Mesendoderm (in vitro differentiated cells): ENCODE measurements around the gene IQCB1.

Experiments
- DNase-seq: peaks from one replicate; pipeline ENCODE4 v3.0.0; 2013
- H2AK5ac ChIP-seq: 2 replicates; pipeline ENCODE4 v1.6.1; 2013; ENCODE audit warnings: low read length, inconsistent platforms
- H2BK120ac ChIP-seq: 2 replicates; pipeline ENCODE4 v1.6.1; 2013; ENCODE audit warnings: low read depth, mild to moderate bottlenecking, low read length, moderate library complexity, mixed read lengths
- H2BK15ac ChIP-seq: replicated peaks from 2 replicates; pipeline ENCODE4 v1.6.1; 2013; ENCODE audit warnings: low read depth, mild to moderate bottlenecking, moderate library complexity
- H2BK5ac ChIP-seq: 2 replicates; pipeline ENCODE4 v1.6.1; 2013; ENCODE audit warnings: low read length, inconsistent platforms
- H3K18ac ChIP-seq: 2 replicates; pipeline ENCODE4 v1.6.1; 2013; ENCODE audit warnings: mild to moderate bottlenecking, low read length, mixed read lengths
- H3K23ac ChIP-seq: one replicate; pipeline ENCODE4 v1.6.1; 2013; ENCODE audit warnings: low read length
- H3K27ac ChIP-seq: 2 replicates; pipeline ENCODE4 v1.5.1; 2013; ENCODE audit warnings: low read depth, mild to moderate bottlenecking, inconsistent platforms, low read length, moderate library complexity
- H3K27me3 ChIP-seq: 2 replicates; pipeline ENCODE4 v1.6.1; 2013; ENCODE audit warnings: low read length, control low read depth, mild to moderate bottlenecking, inconsistent platforms; ENCODE audit not compliant: insufficient read depth, poor library complexity
- H3K36me3 ChIP-seq: 2 replicates; pipeline ENCODE4 v1.6.1; 2013; ENCODE audit warnings: low read length, inconsistent platforms; ENCODE audit not compliant: control insufficient read depth, insufficient read depth
- H3K4ac ChIP-seq: one replicate; pipeline ENCODE4 v1.6.1; 2013; ENCODE audit warnings: low read depth, mild to moderate bottlenecking, low read length, moderate library complexity
- H3K4me1 ChIP-seq: 2 replicates; pipeline ENCODE4 v1.6.1; 2013; ENCODE audit warnings: low read depth, low read length, inconsistent platforms; ENCODE audit not compliant: control insufficient read depth
- H3K4me2 ChIP-seq: 2 replicates; pipeline ENCODE4 v1.6.1; 2013; ENCODE audit warnings: low read length
- H3K4me3 ChIP-seq: 2 replicates; pipeline ENCODE4 v1.5.1; 2013; ENCODE audit warnings: mild to moderate bottlenecking, low read length
- H3K56ac ChIP-seq: one replicate; pipeline ENCODE4 v1.6.1; 2013; ENCODE audit warnings: low read length
- H3K79me1 ChIP-seq: 2 replicates; pipeline ENCODE4 v1.6.1; 2013; ENCODE audit warnings: low read length, inconsistent platforms
- H3K79me2 ChIP-seq: 2 replicates; pipeline ENCODE4 v1.6.1; 2013; ENCODE audit warnings: mild to moderate bottlenecking, low read length; ENCODE audit not compliant: control insufficient read depth, insufficient read depth
- H3K9ac ChIP-seq: 2 replicates; pipeline ENCODE4 v1.6.1; 2013; ENCODE audit warnings: low read length, inconsistent platforms
- H4K5ac ChIP-seq: one replicate; pipeline ENCODE4 v1.6.1; 2013; ENCODE audit warnings: low read length
- H4K8ac ChIP-seq: one replicate; pipeline ENCODE4 v1.6.1; 2013; ENCODE audit warnings: low read depth, mild to moderate bottlenecking, control low read depth, low read length, moderate library complexity
- WGBS: extraction: QIAGEN DNeasy Blood & Tissue Kit; methylation state at CpG from one replicate; pipeline ENCODE4 v1.1.7; 2013; ENCODE audit warnings: low lambda C conversion rate, missing lambda C conversion rate; ENCODE audit not compliant: insufficient coverage; ENCODE audit errors: extremely low coverage; 5-methylcytosine and 5-hydroxymethylcytosine counted together

IQCB1 gene

DNA sequence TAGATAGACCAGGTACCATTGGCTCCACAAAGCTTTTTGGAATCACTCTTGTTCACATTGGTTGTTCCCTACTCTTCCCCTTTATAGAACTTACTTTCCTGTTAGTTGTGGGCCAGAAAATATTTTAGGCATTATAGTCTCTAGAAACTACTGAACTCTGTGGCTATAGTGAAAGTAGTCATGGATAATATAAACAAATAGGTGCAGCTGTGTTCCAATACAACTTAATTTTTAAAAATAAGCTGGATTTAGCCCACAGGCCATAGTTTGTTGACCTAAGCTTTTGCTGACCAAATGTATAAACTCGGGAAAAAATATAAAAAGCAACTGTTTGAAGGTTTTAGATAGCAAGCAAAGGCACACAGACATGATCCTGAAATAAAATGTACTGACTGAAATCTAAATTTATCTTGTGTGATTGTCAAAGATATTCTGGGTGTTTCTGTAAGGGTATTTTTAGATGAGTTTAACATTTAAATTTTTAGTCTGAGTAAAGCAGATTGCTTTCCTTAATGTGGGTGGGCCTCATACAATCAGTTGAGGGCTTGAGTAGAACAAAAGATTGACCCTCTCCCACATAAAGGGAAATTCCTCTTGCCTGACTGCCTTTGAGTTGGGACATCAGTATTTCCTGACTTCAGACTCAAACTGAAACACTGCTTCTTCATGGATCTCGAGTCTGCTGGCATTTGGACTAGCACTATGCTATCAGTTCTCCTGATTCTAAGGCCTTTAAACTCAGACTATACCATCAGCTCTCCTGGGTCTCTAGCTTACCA lies 13.2 kb downstream of the IQCB1 start:
- Histone ChIP-seq H2BK15ac (no peak overlapping the region), H3K56ac (no peak overlapping the region), H2BK120ac (no peak overlapping the region), H3K23ac (no peak overlapping the region), H3K4me2 (no peak overlapping the region), H3K4me1 (no peaks in the 10 kb centered on the region), H3K4me3 (no peak overlapping the region), H4K8ac (no peak overlapping the region), H3K27me3 (no peaks in the 10 kb centered on the region), H3K9ac (no peak overlapping the region), H4K5ac (no peak overlapping the region), H3K79me1 (no peaks in the 10 kb centered on the region), H2BK5ac (no peak overlapping the region), H3K4ac (no peak overlapping the region), H3K36me3 (no peaks in the 10 kb centered on the region), H3K79me2 (no peaks in the 10 kb centered on the region), H3K18ac (no peak overlapping the region), H3K27ac (no peak overlapping the region), H2AK5ac (no peak overlapping the region)
- no peak for DNase-seq
- WGBS, result no CpG with 5 or more reads among the region's 2 CpGs

DNA sequence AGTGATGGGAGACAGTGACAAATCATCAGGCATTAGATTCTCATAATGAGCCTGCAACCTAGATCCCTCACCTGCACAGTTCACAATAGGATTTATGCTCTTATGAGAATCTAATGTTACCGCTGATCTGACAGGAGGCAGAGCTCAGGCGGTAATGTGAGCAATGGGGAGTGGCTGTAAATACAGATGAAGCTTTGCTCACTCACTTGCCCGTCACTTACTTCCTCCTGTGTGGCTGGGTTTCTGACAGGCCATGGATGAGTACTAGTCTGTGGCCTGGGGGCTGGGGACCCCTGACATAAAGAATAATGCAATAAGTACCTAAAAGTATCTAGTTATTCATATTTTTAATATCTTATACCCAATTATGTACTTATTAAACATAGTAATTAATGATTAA lies 15.6 kb downstream of the IQCB1 start:
- H3K18ac ChIP-seq, result no peak overlapping the region
- H3K27ac ChIP-seq, result no peak overlapping the region
- no peak overlapping the region for H3K9ac ChIP-seq
- no peak overlapping the region for H2AK5ac ChIP-seq
- H3K27me3 ChIP-seq, result no peaks in the 10 kb centered on the region
- no peak overlapping the region for H4K8ac ChIP-seq
- no peak overlapping the region for H3K23ac ChIP-seq
- no peak overlapping the region for H2BK15ac ChIP-seq
- no peak overlapping the region for H2BK5ac ChIP-seq
- DNase-seq, result no peak
- H3K4me2 ChIP-seq, result no peak overlapping the region
- H3K4me1 ChIP-seq, result no peaks in the 10 kb centered on the region
- H3K36me3 ChIP-seq, result no peaks in the 10 kb centered on the region
- no peak overlapping the region for H2BK120ac ChIP-seq
- no CpG with 5 or more reads among the region's 3 CpGs for WGBS
- no peaks in the 10 kb centered on the region for H3K79me2 ChIP-seq
- H3K79me1 ChIP-seq, result no peaks in the 10 kb centered on the region
- H3K4ac ChIP-seq, result no peak overlapping the region
- no peak overlapping the region for H3K4me3 ChIP-seq
- H4K5ac ChIP-seq, result no peak overlapping the region
- no peak overlapping the region for H3K56ac ChIP-seq

DNA sequence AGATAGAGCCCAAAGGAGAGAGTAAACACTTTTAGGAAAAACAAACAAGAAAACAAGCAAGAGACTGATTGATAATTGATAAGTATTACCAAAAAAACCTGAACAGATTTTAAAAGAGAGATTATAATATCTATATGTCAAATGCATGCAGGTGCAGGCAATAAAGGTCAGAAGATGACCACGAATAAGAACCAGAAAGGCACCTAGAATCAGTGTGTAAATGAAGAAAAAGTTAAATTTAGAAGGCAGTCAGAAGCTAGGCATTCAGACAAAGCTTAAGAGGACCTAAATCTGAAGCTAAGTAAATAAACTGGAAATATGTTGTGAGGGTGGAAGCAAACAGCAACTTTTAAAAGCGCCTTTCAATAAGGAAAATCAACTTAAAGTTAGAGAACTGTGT lies 16.3 kb downstream of the IQCB1 start:
- H2AK5ac ChIP-seq, result no peak overlapping the region
- no peak for DNase-seq

DNA sequence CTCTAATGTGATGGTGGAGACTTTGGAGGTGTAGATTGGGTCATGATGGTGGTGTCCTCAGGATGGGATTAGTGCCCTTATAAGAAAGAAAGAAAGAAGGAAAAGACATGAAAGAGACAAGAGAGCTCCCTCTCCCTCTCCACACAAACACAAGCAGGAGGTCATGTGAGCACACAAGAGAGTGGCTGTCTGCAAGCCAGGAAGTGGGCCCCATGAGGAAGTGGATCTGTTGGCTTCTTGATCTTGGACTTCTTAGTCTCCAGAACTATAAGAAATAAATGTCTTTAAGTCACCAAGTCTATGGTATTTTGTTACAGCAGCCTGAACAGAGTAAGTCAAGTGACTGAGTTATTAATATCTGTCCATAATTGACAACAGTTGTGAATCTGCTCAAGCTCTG lies 17.1 kb downstream of the IQCB1 start:
- H3K79me1 ChIP-seq, result no peaks in the 10 kb centered on the region
- H3K9ac ChIP-seq, result no peak overlapping the region
- no peak overlapping the region for H2AK5ac ChIP-seq
- no peak overlapping the region for H2BK15ac ChIP-seq
- H3K56ac ChIP-seq, result no peak overlapping the region
- H3K79me2 ChIP-seq, result no peaks in the 10 kb centered on the region
- H3K27ac ChIP-seq, result no peak overlapping the region
- no peaks in the 10 kb centered on the region for H3K4me1 ChIP-seq
- no peak overlapping the region for H4K5ac ChIP-seq
- H3K4me2 ChIP-seq, result no peak overlapping the region
- H3K4me3 ChIP-seq, result no peak overlapping the region
- no peaks in the 10 kb centered on the region for H3K36me3 ChIP-seq
- H2BK120ac ChIP-seq, result no peak overlapping the region
- no peak overlapping the region for H3K18ac ChIP-seq
- no peak overlapping the region for H3K4ac ChIP-seq
- H3K23ac ChIP-seq, result no peak overlapping the region
- H4K8ac ChIP-seq, result no peak overlapping the region
- no peak overlapping the region for H2BK5ac ChIP-seq
- no peaks in the 10 kb centered on the region for H3K27me3 ChIP-seq
- DNase-seq, result no peak

More for the DNA sequence above, 16.3 kb downstream of the IQCB1 start:
- no peak overlapping the region for H3K18ac ChIP-seq
- no peak overlapping the region for H3K4me2 ChIP-seq
- no peak overlapping the region for H3K4me3 ChIP-seq
- no peak overlapping the region for H3K23ac ChIP-seq
- no peak overlapping the region for H3K9ac ChIP-seq
- H3K79me1 ChIP-seq, result no peaks in the 10 kb centered on the region
- no peak overlapping the region for H3K27ac ChIP-seq
- H4K5ac ChIP-seq, result no peak overlapping the region
- H3K4me1 ChIP-seq, result no peaks in the 10 kb centered on the region
- no peak overlapping the region for H4K8ac ChIP-seq
- H3K27me3 ChIP-seq, result no peaks in the 10 kb centered on the region
- WGBS, result no CpG with 5 or more reads among the region's 2 CpGs
- no peak overlapping the region for H2BK15ac ChIP-seq
- no peak overlapping the region for H3K4ac ChIP-seq
- no peak overlapping the region for H3K56ac ChIP-seq
- no peak overlapping the region for H2BK5ac ChIP-seq
- H3K36me3 ChIP-seq, result no peaks in the 10 kb centered on the region
- no peaks in the 10 kb centered on the region for H3K79me2 ChIP-seq
- no peak overlapping the region for H2BK120ac ChIP-seq

DNA sequence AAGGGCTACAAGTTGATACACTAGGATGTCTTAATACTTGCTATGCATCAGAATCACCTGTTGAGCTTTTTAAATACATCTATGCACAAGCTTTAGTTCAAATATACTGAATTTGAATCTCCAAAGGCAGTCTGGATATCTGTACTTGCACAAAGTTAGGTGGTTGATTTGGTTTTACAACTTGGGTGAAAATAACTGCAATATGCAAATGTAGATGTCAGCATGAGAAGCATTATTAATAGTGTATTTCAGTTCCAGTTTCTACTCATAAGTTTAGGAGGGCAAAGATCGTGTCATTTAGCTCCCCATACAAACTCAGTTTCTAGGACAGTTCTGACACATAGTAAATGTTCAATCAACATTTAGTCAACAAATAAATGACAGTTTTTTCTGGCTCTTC lies 25.6 kb downstream of the IQCB1 start:
- Histone ChIP-seq H2AK5ac (no peak overlapping the region), H2BK5ac (no peak overlapping the region), H2BK15ac (no peak overlapping the region), H3K79me2 (no peaks in the 10 kb centered on the region), H3K4me1 (no peaks in the 10 kb centered on the region), H2BK120ac (no peak overlapping the region), H3K4ac (no peak overlapping the region), H3K36me3 (no peaks in the 10 kb centered on the region), H3K27ac (no peak overlapping the region), H4K8ac (no peak overlapping the region), H3K56ac (no peak overlapping the region), H3K18ac (no peak overlapping the region), H3K9ac (no peak overlapping the region), H3K4me2 (no peak overlapping the region), H3K4me3 (no peak overlapping the region), H4K5ac (no peak overlapping the region), H3K23ac (no peak overlapping the region), H3K27me3 (no peaks in the 10 kb centered on the region), H3K79me1 (no peaks in the 10 kb centered on the region)
- no CpG with 5 or more reads among the region's 1 CpG for WGBS
- DNase-seq, result no peak

DNA sequence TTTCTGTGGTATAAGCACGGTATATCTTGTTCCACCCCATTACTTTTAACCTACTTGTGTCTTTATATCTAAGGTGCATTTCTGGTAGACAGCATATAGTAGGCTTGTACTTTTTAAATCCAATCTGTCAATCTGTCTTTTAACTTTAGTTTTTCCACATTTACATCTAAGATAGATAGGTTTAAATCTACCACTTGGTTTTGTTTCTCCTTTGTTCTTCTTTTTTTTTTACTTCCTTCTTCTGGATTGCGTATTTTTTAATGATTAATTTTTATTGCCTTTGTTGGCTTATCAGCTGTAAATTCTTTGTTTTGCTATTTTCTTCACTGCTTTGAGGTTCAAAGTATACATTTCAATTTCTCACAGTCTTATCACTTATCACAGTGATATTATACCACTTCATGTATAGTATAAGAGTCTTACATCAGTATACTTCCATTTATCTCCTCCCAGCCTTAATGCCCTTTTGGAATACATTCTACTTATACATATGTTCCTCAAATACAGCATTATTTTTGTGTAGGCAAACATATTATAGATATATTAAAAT lies 31.0 kb downstream of the IQCB1 start:
- H2BK5ac ChIP-seq, result no peak overlapping the region
- no peak overlapping the region for H3K18ac ChIP-seq
- no peak overlapping the region for H3K23ac ChIP-seq
- DNase-seq, result no peak
- H3K4ac ChIP-seq, result no peak overlapping the region
- H3K56ac ChIP-seq, result no peak overlapping the region
- no peaks in the 10 kb centered on the region for H3K79me2 ChIP-seq
- no peaks in the 10 kb centered on the region for H3K27me3 ChIP-seq
- H2AK5ac ChIP-seq, result no peak overlapping the region
- H3K4me3 ChIP-seq, result no peak overlapping the region
- no peak overlapping the region for H3K27ac ChIP-seq
- no peak overlapping the region for H4K8ac ChIP-seq
- H4K5ac ChIP-seq, result no peak overlapping the region
- no peak overlapping the region for H3K4me2 ChIP-seq
- H3K36me3 ChIP-seq, result no peaks in the 10 kb centered on the region
- WGBS, result no CpG with 5 or more reads among the region's 2 CpGs
- no peaks in the 10 kb centered on the region for H3K4me1 ChIP-seq
- H2BK120ac ChIP-seq, result no peak overlapping the region
- H2BK15ac ChIP-seq, result no peak overlapping the region
- H3K9ac ChIP-seq, result no peak overlapping the region
- H3K79me1 ChIP-seq, result no peaks in the 10 kb centered on the region
